RWPE2 (cell line): ENCODE results near the gene GRID2.

ENCODE experiments used
- ATAC-seq: fragments of 200-7000 bp; cut with Tn5 transposase; 3 replicates; pipeline ENCODE4 v1.9.1; 2021; ENCODE audit warnings: low read depth
- DNase-seq: peaks from one replicate; pipeline ENCODE4 v3.0.0-alpha.2; 2020; ENCODE audit warnings: low spot score
- H3K27ac ChIP-seq: fragments of 450-650 bp; 2 replicates; pipeline ENCODE4 v1.5.1; 2017; ENCODE audit warnings: mild to moderate bottlenecking; ENCODE audit not compliant: poor library complexity, severe bottlenecking
- H3K27me3 ChIP-seq: fragments of 250-450 bp; sonication (Bioruptor Pico); 2 replicates; pipeline ENCODE4 v1.5.1; 2021; ENCODE audit warnings: mild to moderate bottlenecking, moderate library complexity; ENCODE audit not compliant: insufficient read depth, poor library complexity, severe bottlenecking
- H3K36me3 ChIP-seq: fragments of 250-450 bp; sonication (Bioruptor Pico); 2 replicates; pipeline ENCODE4 v1.5.1; 2020; ENCODE audit warnings: low read depth, mild to moderate bottlenecking, moderate library complexity
- H3K4me1 ChIP-seq: fragments of 250-450 bp; sonication (Bioruptor Pico); 2 replicates; pipeline ENCODE4 v1.5.1; 2021; ENCODE audit warnings: mild to moderate bottlenecking, moderate library complexity; ENCODE audit not compliant: insufficient read depth, poor library complexity, severe bottlenecking
- H3K4me3 ChIP-seq: fragments of 250-450 bp; sonication (Bioruptor Pico); 2 replicates; pipeline ENCODE4 v1.5.1; 2021; ENCODE audit warnings: mild to moderate bottlenecking, moderate library complexity; ENCODE audit not compliant: severe bottlenecking
- H3K9me3 ChIP-seq: fragments of 250-450 bp; sonication (Bioruptor Pico); 2 replicates; pipeline ENCODE4 v1.5.1; 2021; ENCODE audit warnings: mild to moderate bottlenecking, moderate library complexity; ENCODE audit not compliant: severe bottlenecking
- TF ChIP-seq, protein P1 (sequence below): fragments of 450-650 bp; IDR thresholded peaks from one replicate; pipeline ENCODE4 v1.5.1; 2017; ENCODE audit warnings: mild to moderate bottlenecking, moderate library complexity; ENCODE audit not compliant: poor library complexity, severe bottlenecking

The GRID2 gene

GRCh38 chr4:93373893-93374860 is 1070.4 kb downstream of the GRID2 start:
- DNase-seq (no peak), ATAC-seq (no peak)
- Histone ChIP-seq H3K27me3 (no peaks in the 10 kb centered on the region), H3K4me3 (no peak overlapping the region), H3K36me3 (no peaks in the 10 kb centered on the region), H3K27ac (no peak overlapping the region), H3K4me1 (no peaks in the 10 kb centered on the region), H3K9me3 (no peaks in the 10 kb centered on the region)
- TF ChIP-seq, protein P1, sequence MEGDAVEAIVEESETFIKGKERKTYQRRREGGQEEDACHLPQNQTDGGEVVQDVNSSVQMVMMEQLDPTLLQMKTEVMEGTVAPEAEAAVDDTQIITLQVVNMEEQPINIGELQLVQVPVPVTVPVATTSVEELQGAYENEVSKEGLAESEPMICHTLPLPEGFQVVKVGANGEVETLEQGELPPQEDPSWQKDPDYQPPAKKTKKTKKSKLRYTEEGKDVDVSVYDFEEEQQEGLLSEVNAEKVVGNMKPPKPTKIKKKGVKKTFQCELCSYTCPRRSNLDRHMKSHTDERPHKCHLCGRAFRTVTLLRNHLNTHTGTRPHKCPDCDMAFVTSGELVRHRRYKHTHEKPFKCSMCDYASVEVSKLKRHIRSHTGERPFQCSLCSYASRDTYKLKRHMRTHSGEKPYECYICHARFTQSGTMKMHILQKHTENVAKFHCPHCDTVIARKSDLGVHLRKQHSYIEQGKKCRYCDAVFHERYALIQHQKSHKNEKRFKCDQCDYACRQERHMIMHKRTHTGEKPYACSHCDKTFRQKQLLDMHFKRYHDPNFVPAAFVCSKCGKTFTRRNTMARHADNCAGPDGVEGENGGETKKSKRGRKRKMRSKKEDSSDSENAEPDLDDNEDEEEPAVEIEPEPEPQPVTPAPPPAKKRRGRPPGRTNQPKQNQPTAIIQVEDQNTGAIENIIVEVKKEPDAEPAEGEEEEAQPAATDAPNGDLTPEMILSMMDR, result no peak

GRCh38 chr4:93384241-93384640 is 1080.5 kb downstream of the GRID2 start:
- no peak overlapping the region for H3K4me3 ChIP-seq
- no peaks in the 10 kb centered on the region for H3K27me3 ChIP-seq
- DNase-seq, result no peak
- no peaks in the 10 kb centered on the region for H3K36me3 ChIP-seq
- no peak for ATAC-seq
- H3K27ac ChIP-seq, result no peak overlapping the region
- TF ChIP-seq, protein P1, result no peak
- H3K9me3 ChIP-seq, result no peaks in the 10 kb centered on the region
- H3K4me1 ChIP-seq, result no peaks in the 10 kb centered on the region

DNA sequence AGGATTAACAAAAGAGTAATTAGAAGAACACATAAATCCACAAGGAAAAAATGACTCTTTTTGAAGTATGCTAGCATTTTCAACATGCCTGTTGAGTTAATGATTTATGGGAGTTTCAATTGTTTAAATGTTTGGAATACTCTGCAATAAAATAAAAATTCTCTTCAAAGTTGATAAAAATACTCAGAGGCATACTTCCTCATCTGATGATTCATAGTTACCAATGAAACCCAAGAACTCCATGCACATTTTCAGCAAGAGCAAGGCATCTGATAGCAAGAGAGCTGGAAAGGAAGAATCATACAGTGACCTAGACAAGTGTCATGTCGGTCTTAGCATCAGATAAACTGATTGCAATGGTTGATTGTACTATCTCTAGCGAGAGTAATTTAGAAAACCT is 1081.1 kb downstream of the GRID2 start:
- Histone ChIP-seq H3K4me3 (no peak overlapping the region), H3K27ac (no peak overlapping the region), H3K27me3 (no peaks in the 10 kb centered on the region), H3K36me3 (no peaks in the 10 kb centered on the region), H3K4me1 (no peaks in the 10 kb centered on the region), H3K9me3 (no peaks in the 10 kb centered on the region)
- TF ChIP-seq, protein P1, result no peak
- DNase-seq (no peak), ATAC-seq (no peak; the same call in 2 of the 3 replicates)

- 0 out of 3 replicates have a peak, but pooled peaks have one; percentile 35 for ATAC-seq
- no peaks in the 10 kb centered on the region for H3K36me3 ChIP-seq
These were observed 1090.8 kb downstream of the GRID2 start for GRCh38 chr4:93394545-93395081.

More at GRCh38 chr4:93394545-93395081, 1090.8 kb downstream of the GRID2 start:
- Histone ChIP-seq H3K4me1 (peaks cover 15% of the 10 kb centered on the region), H3K4me3 (no peak overlapping the region), H3K27ac (no peak overlapping the region), H3K9me3 (peaks cover 1% of the 10 kb centered on the region), H3K27me3 (no peaks in the 10 kb centered on the region)
- no peak for DNase-seq
- TF ChIP-seq, protein P1, result no peak
